SK-N-SH (cell line): ENCODE data around the gene FKRP. TPM values are rescaled to one million over a fixed set of nuclear protein-coding genes. Genes with fewer than 3 reads are reported as not detected.

Source experiments
- CTCF ChIA-PET: fragments of 300-600, 350-600 bp; formaldehyde crosslinking; extraction: SDS; loops from one replicate; lab custom pipeline; 2021; lab: Yijun Ruan, JAX
- POLR2A ChIA-PET: fragments of 350-600 bp; sonication (Branson Sonifier 250); formaldehyde crosslinking; extraction: SDS; loops from one replicate; lab custom pipeline; 2020; ENCODE audit warnings: antibody characterized with exemption, inconsistent platforms; lab: Yijun Ruan, JAX
- DNase-seq: peaks from one replicate; pipeline ENCODE4 v3.0.0; 2012
- H2AFZ ChIP-seq: fragments of 200-600 bp; sonication (generic); 2 replicates; pipeline ENCODE4 v1.8.1; 2016; ENCODE audit warnings: antibody characterized with exemption, mild to moderate bottlenecking, low read depth
- H3F3A ChIP-seq: fragments of 200-600 bp; sonication (generic); replicated peaks from 2 replicates; pipeline ENCODE3; 2016; ENCODE audit warnings: antibody characterized with exemption, mild to moderate bottlenecking; ENCODE audit not compliant: insufficient read depth
- H3K27ac ChIP-seq, 2 experiments: fragments of 200-500 bp in 1 of 2; fragments of 200-600 bp in 1 of 2; sonication (Bioruptor generic) in 1 of 2; sonication (generic), shearing (Covaris generic) in 1 of 2; 2 replicates each; pipeline versions ENCODE4 v1.5.1 to v1.6.1; 2014 to 2016; ENCODE audit warnings: low read depth in 2 of 2, inconsistent platforms in 1 of 2, low read length in 1 of 2, mild to moderate bottlenecking in 1 of 2, mixed read lengths in 1 of 2
- H3K27me3 ChIP-seq: fragments of 200-600 bp; sonication (generic), shearing (Covaris generic); 2 replicates; pipeline ENCODE4 v1.6.1; 2016; ENCODE audit warnings: mixed run types; ENCODE audit not compliant: insufficient read depth
- H3K36me3 ChIP-seq, 2 experiments: fragments of 200-500 bp in 1 of 2; fragments of 200-600 bp in 1 of 2; sonication (Bioruptor generic) in 1 of 2; sonication (generic) in 1 of 2; replicated peaks in 1 of 2; 2 replicates each; pipeline versions ENCODE3 to v1.5.1; 2014 to 2016; ENCODE audit warnings: low read length in 1 of 2, mild to moderate bottlenecking in 1 of 2; ENCODE audit not compliant: insufficient read depth in 2 of 2, control insufficient read depth in 1 of 2
- H3K4me1 ChIP-seq, 2 experiments: fragments of 200-500 bp in 1 of 2; fragments of 200-600 bp in 1 of 2; sonication (Bioruptor generic) in 1 of 2; sonication (generic), shearing (Covaris generic) in 1 of 2; 2 replicates each; pipeline versions ENCODE4 v1.5.1 to v1.6.1; 2014 to 2016; ENCODE audit warnings: low read depth in 1 of 2, low read length in 1 of 2, mixed run types in 1 of 2; ENCODE audit not compliant: insufficient read depth in 2 of 2, control insufficient read depth in 1 of 2
- H3K4me2 ChIP-seq: fragments of 200-600 bp; sonication (generic), shearing (Covaris generic); 2 replicates; pipeline ENCODE4 v1.6.1; 2017; ENCODE audit warnings: mixed run types
- H3K4me3 ChIP-seq, 2 experiments: fragments of 200-500 bp in 1 of 2; fragments of 200-600 bp in 1 of 2; sonication (Bioruptor generic) in 1 of 2; sonication (generic), shearing (Covaris generic) in 1 of 2; 2 replicates each; pipeline versions ENCODE4 v1.5.1 to v1.8.1; 2014 to 2016; ENCODE audit warnings: low read depth in 2 of 2, inconsistent platforms in 1 of 2, low read length in 1 of 2, mild to moderate bottlenecking in 1 of 2, mixed read lengths in 1 of 2, moderate library complexity in 1 of 2
- H3K79me2 ChIP-seq: fragments of 200-600 bp; sonication (generic); 2 replicates; pipeline ENCODE4 v1.8.1; 2017; ENCODE audit warnings: mild to moderate bottlenecking; ENCODE audit not compliant: insufficient read depth
- H3K9ac ChIP-seq: fragments of 200-600 bp; sonication (generic); 2 replicates; pipeline ENCODE4 v1.6.1; 2017; ENCODE audit warnings: mixed run types
- H3K9me2 ChIP-seq: fragments of 200-600 bp; sonication (generic); 2 replicates; pipeline ENCODE4 v1.6.1; 2017; ENCODE audit warnings: mixed run types
- H3K9me3 ChIP-seq: fragments of 200-600 bp; sonication (generic); 2 replicates; pipeline ENCODE4 v1.6.1; 2017; ENCODE audit warnings: mixed run types, mild to moderate bottlenecking, moderate library complexity
- H4K20me1 ChIP-seq: fragments of 200-600 bp; sonication (generic); 2 replicates; pipeline ENCODE4 v1.6.1; 2017; ENCODE audit warnings: mild to moderate bottlenecking, mixed run types; ENCODE audit not compliant: insufficient read depth
- CHD2 ChIP-seq: fragments of 150-350 bp; IDR thresholded peaks from 2 replicates; pipeline ENCODE4 v1.6.1; 2018; ENCODE audit warnings: low read length; ENCODE audit not compliant: partially characterized antibody
- CTCF ChIP-seq: fragments of 200-600 bp; sonication (generic); IDR thresholded peaks from 2 replicates; pipeline ENCODE4 v1.6.1; 2017; ENCODE audit warnings: antibody characterized with exemption, mild to moderate bottlenecking, moderate library complexity
- EP300 ChIP-seq, 2 experiments: IDR thresholded peaks; 2 replicates each; pipeline versions ENCODE4 v1.4.0 to v1.6.1; 2012; ENCODE audit warnings: borderline replicate concordance in 1 of 2, low read depth in 1 of 2, low read length in 1 of 2
- EZH2phosphoT487 ChIP-seq: fragments of 200-600 bp; sonication (generic); IDR thresholded peaks from 2 replicates; pipeline ENCODE4 v1.6.1; 2017; ENCODE audit warnings: low read depth, mixed run types, mild to moderate bottlenecking, antibody characterized with exemption, moderate library complexity, borderline replicate concordance
- FOXJ3 ChIP-seq: sonication (generic); formaldehyde crosslinking; IDR thresholded peaks from 2 replicates; pipeline ENCODE4 v1.5.1; 2020; ENCODE audit warnings: mild to moderate bottlenecking, missing genetic modification reagents
- GATA2 ChIP-seq: sonication (generic); formaldehyde crosslinking; IDR thresholded peaks from 2 replicates; pipeline ENCODE4 v1.5.0; 2020; ENCODE audit warnings: mild to moderate bottlenecking, missing genetic modification reagents
- MEF2A ChIP-seq: IDR thresholded peaks from 2 replicates; pipeline ENCODE4 v1.4.0; 2012; ENCODE audit warnings: low read depth, borderline replicate concordance
- PBX3 ChIP-seq: IDR thresholded peaks from 2 replicates; pipeline ENCODE4; 2012
- RAD21 ChIP-seq: IDR thresholded peaks from 2 replicates; pipeline ENCODE4 v1.6.1; 2012; ENCODE audit warnings: mild to moderate bottlenecking, low read length
- REST ChIP-seq: IDR thresholded peaks from 2 replicates; pipeline ENCODE4 v1.6.1; 2012; ENCODE audit warnings: mild to moderate bottlenecking, low read depth, low read length, moderate library complexity
- RXRA ChIP-seq: IDR thresholded peaks from 2 replicates; pipeline ENCODE4 v1.4.0; 2012; ENCODE audit warnings: low read depth, mild to moderate bottlenecking, borderline replicate concordance
- TAF1 ChIP-seq: IDR thresholded peaks from 2 replicates; pipeline ENCODE4 v1.6.1; 2012; ENCODE audit warnings: low read depth, mild to moderate bottlenecking, low read length, moderate library complexity, borderline replicate concordance
- TEAD4 ChIP-seq: IDR thresholded peaks from 2 replicates; pipeline ENCODE4 v1.4.0; 2012; ENCODE audit warnings: mild to moderate bottlenecking, borderline replicate concordance; ENCODE audit not compliant: insufficient read depth
- USF1 ChIP-seq: IDR thresholded peaks from 2 replicates; pipeline ENCODE4 v1.4.0; 2012; ENCODE audit warnings: low read depth, borderline replicate concordance
- WGBS: methylation state at CpG from one replicate; pipeline ENCODE4 v1.1.6; 2017; ENCODE audit warnings: low lambda C conversion rate; 5-methylcytosine and 5-hydroxymethylcytosine counted together
- polyA plus RNA-seq, 3 experiments: library from polyadenylated mRNA; depleted of rRNA; stranded (reverse); fragments of >200 nt; gene quantifications; 2 replicates each; pipeline ENCODE4 v1.2.3, GENCODE V29; 2012

FKRP gene
- polyA plus RNA-seq, 1 of the 3 experiments (the other 2 are of a cell fraction): 37.3 TPM

GRCh38 chr19:46788262-46788967 is 42.6 kb downstream of the FKRP start, which contains the start of gene SLC1A5 (continued):
- TF ChIP-seq REST: peak; percentile 84
- TF ChIP-seq PBX3: peak; percentile 35
- no peak for TF ChIP-seq USF1
- no peak; a peak in 1 of 4 replicates for TF ChIP-seq EP300 (IDR thresholded peaks at IDR 0.05; ENCODE audit: borderline replicate concordance in 1 of 2, low read depth in 1 of 2, low read length in 1 of 2)
- TF ChIP-seq CHD2: peak; percentile 63
- TF ChIP-seq EZH2phosphoT487: no peak

GRCh38 chr19:46788968-46789338 is 43.1 kb downstream of the FKRP start:
- Histone ChIP-seq H3K27ac (no peak overlapping the region), H3K27me3 (no peaks in the 10 kb centered on the region), H3K4me1 (peaks cover 13 to 31% of the 10 kb centered on the region in 2 experiments; a peak in 3 of 4 replicates), H3F3A (peaks cover 39% of the 10 kb centered on the region), H4K20me1 (peaks cover 5% of the 10 kb centered on the region; the same call in 1 of the 2 replicates), H3K4me2 (no peak overlapping the region), H3K36me3 (peaks cover 0 to 3% of the 10 kb centered on the region in 2 experiments), H3K79me2 (peaks cover 44% of the 10 kb centered on the region), H3K4me3 (no peak overlapping the region), H3K9ac (no peak overlapping the region), H3K9me2 (no peaks in the 10 kb centered on the region), H2AFZ (no peak overlapping the region), H3K9me3 (no peaks in the 10 kb centered on the region)
- TF ChIP-seq FOXJ3 (CRISPR knock-in tag) (no peak), PBX3 (no peak), GATA2 (CRISPR knock-in tag) (no peak), RAD21 (no peak), CTCF (no peak), EP300 (IDR thresholded peaks at IDR 0.05; ENCODE audit: borderline replicate concordance in 1 of 2, low read depth in 1 of 2, low read length in 1 of 2) (no peak), TAF1 (no peak), TEAD4 (no peak), RXRA (no peak), MEF2A (no peak)
- POLR2A ChIA-PET: interaction anchor here (0.6 to 1.5 kb wide), 2 partner anchors 45 to 168 kb away, joined by 4 to 6 read pairs; no protein-coding TSS in a partner anchor
- CTCF ChIA-PET: interaction anchor here (1.2 to 2.3 kb wide), 5 partner anchors 24 to 52 kb away, joined by 3 to 16 read pairs (median 7); no protein-coding TSS in a partner anchor
- DNase-seq: no peak
- 91% methylated on average over 9 of the region's 9 CpGs for WGBS
